SK-N-SH treated with all-trans-retinoic acid at 6 μM for 48 hours (cell line): ENCODE measurements around the gene PIGU.

Source experiments
- ARNTL ChIP-seq: fragments of 450-650 bp; formaldehyde crosslinking; IDR thresholded peaks from 2 replicates; pipeline ENCODE4 v1.5.0; 2020; ENCODE audit warnings: low read depth, mild to moderate bottlenecking, moderate library complexity, borderline replicate concordance
- BACH2 ChIP-seq: fragments of 250-450 bp; sonication (Bioruptor Pico); IDR thresholded peaks from 2 replicates; pipeline ENCODE4 v1.9.0; 2021; ENCODE audit warnings: mild to moderate bottlenecking, borderline replicate concordance
- TF ChIP-seq, protein P1 (sequence below): fragments of 250-450 bp; sonication (Bioruptor Pico); IDR thresholded peaks from 2 replicates; pipeline ENCODE4 v1.8.0; 2020; ENCODE audit warnings: mild to moderate bottlenecking, moderate library complexity, borderline replicate concordance

DNA sequence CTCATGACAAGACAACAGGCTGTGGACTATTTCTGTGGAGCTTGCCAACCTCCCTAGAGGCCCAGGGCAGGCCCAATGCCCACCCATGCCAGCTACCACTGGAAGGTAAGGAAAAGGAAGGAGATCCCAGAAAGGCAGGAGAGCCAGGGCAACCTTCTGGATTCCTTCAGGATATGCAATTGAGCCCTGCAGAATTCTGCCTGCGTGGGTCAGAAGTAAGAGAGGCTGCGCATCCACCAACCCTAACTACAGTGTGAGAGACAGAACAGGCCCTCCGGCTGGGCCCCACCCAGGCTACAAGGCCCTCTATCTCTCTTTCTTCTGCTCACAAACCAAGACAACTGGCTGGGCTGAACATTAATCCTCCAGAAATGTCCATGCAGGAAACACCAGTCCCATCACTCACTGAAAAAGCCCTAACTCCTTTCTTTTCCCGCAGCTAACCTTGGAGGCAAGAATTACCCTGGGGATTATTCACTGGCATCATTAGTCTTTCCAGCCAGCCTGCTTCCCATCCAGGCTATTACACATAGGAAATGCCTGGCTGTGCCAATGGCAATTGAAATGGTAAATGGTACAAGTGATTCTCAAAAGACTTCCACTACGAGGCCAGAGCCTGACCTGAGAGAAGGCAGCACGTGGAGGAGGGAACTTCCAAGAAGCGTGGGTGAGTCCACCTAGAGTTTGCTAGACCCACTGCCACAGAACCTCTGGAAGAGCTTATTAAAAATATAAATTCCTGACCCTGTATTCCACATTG, 103.2 kb downstream of the PIGU start:
- TF ChIP-seq BACH2 (CRISPR knock-in tag) (no peak), ARNTL (CRISPR knock-in tag) (no peak)
- TF ChIP-seq, protein P1, sequence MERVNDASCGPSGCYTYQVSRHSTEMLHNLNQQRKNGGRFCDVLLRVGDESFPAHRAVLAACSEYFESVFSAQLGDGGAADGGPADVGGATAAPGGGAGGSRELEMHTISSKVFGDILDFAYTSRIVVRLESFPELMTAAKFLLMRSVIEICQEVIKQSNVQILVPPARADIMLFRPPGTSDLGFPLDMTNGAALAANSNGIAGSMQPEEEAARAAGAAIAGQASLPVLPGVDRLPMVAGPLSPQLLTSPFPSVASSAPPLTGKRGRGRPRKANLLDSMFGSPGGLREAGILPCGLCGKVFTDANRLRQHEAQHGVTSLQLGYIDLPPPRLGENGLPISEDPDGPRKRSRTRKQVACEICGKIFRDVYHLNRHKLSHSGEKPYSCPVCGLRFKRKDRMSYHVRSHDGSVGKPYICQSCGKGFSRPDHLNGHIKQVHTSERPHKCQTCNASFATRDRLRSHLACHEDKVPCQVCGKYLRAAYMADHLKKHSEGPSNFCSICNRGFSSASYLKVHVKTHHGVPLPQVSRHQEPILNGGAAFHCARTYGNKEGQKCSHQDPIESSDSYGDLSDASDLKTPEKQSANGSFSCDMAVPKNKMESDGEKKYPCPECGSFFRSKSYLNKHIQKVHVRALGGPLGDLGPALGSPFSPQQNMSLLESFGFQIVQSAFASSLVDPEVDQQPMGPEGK (CRISPR knock-in tag) = no peak
